SK-N-DZ (cell line): ENCODE measurements around the gene ALDH2.
"Not testable (repeated sequence)": the region's sequence is repeated elsewhere in the genome, so short reads cannot be mapped to it uniquely, and the experiment has no call there.

Experiments
- DNase-seq: peaks from one replicate; pipeline ENCODE4 v3.0.0-alpha.2; 2015; ENCODE audit warnings: low spot score

The ALDH2 gene

DNA sequence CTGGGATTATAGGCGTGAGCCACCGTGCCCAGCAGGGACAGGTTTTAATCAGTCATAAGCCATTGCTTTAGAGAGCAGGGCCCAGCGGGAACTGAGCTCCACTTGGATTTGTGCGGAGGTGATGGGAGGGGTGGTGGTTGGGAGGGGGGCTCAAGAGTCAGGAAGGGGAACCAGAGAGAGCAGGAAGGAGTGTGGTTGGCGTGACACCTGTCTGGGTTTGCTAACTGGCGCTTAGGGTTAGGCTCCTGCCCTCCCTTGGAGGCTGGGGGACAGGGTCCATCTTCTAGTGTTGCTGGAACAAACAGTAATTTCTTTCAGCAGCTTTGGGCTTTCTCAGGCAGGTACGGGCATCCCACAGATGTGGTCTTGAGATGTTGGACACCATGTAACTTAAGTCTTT lies 7.5 kb upstream of the ALDH2 start:
- no peak for DNase-seq

DNA sequence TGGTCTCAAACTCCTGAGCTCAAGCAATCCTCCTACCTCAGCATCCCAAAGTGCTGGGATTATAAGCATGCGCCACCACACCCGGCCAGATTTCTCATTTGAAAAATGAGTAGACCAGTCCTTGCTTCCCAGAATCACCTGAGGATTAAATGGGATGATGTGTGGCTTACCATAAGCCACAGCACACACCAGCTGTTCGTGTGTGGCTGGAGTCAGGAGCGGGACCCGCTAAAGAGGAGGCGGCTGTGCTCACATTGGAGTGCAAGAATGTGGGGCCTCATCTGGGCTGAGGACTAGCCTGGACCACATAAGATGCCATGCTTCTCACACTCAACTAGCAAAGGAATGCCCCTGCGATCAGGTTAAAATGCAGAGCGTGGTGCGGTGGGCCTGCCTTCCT lies 6.7 kb upstream of the ALDH2 start:
- DNase-seq: no peak

GRCh38 chr12:111761099-111761498 lies 5.6 kb upstream of the ALDH2 start:
- no peak for DNase-seq

GRCh38 chr12:111761706-111762105 lies 5.0 kb upstream of the ALDH2 start:
- no peak for DNase-seq

DNA sequence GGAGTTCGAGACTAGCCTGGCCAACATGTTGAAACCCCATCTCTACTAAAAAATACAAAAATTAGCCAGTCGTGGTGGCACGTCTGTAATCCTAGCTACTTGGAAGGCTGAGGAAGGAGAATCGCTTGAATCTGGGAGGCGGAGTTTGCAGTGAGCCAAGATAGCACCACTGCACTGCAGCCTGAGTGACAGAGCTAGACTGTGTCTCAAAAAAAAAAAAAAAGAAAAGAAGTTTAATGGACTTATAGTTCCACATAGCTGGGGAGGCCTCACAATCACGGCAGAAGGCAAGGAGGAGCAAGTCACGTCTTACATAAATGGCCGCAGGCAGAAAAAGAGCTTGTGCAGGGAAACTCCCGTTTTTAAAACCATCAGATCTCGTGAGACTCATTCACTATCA lies 3.2 kb upstream of the ALDH2 start:
- DNase-seq: not testable (repeated sequence)

GRCh38 chr12:111764120-111764821 lies 2.5 kb upstream of the ALDH2 start:
- DNase-seq: no peak

DNA sequence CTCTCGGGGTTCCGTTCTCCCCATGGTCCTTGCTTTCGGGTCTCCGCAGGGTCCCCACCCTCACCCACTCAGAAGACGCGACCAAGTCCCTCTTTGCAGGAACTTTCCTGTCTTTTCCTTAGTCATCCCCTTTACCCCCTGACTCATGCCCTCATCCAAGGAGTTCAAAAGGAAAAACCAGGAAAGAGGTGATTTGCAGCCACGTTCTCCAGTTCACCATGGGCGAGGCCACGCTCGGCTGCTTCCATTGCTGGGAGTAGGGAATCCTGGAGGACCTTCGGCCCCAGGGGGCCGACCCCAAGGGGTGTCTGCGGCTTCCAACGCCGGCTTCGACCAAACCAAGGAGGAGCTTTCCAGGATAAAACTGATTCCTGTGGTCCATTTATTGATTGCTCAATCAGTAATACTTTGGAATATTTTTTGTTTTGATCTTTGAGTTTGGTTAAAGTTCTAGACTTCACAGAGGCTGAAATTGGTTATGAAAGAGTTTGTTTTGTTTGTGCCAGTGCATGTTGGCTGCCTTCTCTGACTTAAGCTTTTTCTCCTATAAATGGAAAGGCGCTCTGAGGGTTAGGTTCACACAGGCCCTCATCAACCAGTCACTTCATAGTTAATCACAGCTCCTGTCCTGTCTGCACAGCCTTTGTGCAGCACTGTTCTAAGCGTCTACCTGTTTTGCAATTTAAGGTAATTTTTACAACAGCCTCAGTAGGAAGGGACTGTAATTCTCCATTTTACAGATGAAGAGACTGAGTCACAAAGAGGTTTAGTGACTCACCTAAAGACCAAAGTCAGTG lies 827 bp downstream of the ALDH2 start:
- peak; percentile 40 for DNase-seq

DNA sequence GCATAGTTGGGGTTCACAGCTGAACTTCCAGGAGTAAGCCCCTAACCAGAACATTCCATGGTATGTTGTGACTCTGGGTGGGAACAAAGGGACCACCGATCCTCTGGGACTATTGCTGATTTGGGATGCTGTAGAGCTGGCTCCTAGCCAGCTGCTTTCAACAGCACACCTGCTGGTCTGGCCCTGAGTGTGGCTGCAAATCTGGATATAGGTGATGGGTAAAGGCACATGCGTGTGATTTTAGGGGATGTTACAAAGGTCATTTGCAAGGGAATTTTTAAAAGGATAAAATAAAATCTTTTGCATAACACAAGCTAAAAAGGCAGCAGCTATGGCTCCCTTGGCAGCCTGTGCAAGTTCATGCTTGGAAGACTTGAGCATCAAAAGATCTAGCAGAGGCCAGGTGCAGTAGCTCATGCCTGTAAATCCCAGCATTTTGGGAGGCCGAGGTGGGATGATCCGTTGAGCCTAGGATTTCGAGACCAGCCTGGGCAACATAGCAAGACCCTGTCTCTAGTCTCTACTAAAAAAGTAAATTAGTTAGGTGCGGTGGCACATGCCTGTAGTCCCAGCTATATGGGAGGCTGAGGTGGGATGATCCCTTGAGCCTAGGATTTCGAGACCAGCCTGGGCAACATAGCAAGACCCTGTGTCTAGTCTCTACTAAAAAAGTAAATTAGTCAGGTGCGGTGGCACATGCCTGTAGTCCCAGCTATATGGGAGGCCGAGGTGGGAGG lies 1.6 kb downstream of the ALDH2 start:
- no peak for DNase-seq

GRCh38 chr12:111769599-111769998 lies 2.9 kb downstream of the ALDH2 start:
- DNase-seq: no peak

GRCh38 chr12:111773801-111774551 lies 7.2 kb downstream of the ALDH2 start:
- no peak for DNase-seq

- no peak for DNase-seq
These were observed 8.8 kb downstream of the ALDH2 start for GRCh38 chr12:111775205-111776193.

- DNase-seq: no peak
These were observed 10.2 kb downstream of the ALDH2 start for GRCh38 chr12:111776836-111777344.

DNA sequence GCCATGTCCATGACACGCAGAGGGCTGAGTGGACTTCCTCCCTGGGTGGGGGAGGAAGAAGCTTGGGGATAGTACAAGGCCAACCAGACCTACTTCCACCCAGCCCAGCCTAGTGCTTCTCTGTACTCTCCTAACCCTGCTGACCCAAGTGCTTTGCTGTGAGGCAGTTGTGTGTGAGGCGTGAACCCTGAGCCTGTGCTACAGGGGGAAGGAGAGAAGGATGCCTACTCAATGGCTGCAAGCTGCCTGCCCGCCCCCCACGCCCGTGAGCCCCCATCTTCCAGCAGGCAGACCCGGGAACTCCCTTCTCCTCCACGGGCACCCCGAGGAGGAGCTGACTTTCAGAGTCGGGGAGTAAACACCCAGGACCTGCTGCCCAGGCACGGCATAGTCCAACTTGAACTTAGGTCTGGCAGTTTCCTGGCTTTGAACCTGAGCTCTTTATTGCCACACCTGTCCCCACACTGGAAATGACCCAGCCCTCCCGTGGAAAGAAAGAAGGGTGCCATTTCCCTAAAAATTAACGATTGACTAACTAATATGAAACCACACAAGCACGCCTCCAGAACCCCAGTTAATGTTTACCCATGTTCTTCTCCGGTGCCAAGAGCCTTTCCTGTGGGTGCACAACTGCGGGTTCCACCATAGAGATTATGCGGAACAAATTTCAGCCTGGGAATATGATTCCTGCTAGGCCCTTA lies 10.8 kb downstream of the ALDH2 start:
- no peak for DNase-seq

DNA sequence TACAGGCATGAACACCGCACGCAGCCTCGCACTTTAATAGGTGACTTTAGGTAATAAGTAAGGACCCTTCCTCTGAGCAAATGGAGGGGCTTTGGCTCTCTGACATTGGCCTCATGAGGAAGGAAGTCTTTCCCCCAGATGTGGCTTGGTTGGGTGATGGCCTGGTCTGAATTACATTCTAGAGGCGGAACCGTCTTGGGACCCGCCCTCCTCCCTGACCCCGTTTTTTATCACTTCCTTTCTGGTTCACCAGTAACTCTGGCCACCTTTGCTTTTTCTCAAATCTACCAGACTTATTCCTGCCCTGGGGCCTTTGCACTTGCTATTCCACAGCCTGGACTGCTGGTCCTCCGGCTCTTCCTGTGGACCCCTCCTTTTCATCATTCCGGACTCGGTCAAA lies 13.4 kb downstream of the ALDH2 start:
- DNase-seq: no peak

DNA sequence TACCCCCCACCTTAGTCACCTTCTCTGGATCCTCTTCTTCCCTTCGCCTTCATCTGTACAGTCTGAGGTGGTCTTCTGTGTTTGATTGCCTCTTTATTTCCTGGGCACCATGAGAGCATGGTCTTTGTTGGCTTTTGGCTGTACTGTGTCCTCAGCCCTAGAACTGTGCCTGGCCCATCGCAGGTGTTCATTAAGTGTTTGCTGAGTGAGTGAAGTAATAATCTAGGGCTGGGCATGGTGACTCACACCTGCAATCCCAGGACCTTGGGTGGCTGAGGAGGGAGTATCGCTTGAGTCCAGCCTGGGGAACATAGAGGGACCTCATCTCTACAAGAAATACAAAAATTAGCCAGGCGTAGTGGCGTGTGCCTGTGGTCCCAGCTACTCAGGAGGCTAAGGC lies 13.9 kb downstream of the ALDH2 start:
- DNase-seq: no peak

DNA sequence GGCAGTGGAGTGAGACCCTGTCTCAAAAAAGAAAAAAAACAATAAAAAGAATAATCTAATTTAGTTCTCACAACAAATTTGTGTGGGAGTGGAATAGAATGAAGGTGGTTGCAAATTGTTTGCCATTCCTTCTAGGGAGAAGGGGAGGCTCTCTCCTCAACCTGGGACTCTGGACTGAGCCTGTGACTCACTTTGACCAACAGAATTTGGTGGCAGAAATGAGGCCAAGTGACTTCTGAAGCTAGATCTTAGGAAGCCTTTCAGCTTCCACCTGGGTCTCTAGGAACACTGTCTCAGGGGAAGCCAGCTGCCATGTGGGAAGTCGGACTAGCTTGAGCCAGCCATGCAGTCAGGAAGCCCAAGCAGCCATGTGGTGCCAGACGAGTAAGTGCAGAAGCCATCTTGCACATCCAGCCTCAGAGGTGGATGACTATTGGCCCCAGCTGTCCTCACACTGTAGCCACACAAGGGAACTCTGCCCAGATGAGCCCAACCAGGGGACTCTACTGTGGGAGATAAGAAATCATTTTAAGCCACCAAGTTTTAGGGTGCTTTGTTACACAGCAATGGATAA lies 14.4 kb downstream of the ALDH2 start:
- no peak for DNase-seq

DNA sequence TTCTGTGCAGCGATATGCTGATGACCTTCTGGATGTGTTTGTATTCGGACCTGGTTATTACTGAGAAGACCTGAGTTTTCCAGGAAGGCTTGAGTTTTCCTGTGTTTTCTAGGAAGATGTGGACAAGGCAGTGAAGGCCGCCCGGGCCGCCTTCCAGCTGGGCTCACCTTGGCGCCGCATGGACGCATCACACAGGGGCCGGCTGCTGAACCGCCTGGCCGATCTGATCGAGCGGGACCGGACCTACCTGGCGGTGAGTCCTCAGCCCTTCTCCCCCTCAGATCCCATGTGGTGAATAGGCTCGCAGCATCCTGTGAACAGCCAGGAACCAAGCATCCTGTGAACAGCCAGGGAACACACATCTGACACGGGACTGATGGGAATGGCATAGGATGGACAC lies 16.3 kb downstream of the ALDH2 start:
- no peak for DNase-seq

- no peak for DNase-seq
These were observed 18.2 kb downstream of the ALDH2 start for GRCh38 chr12:111784953-111785352.

DNA sequence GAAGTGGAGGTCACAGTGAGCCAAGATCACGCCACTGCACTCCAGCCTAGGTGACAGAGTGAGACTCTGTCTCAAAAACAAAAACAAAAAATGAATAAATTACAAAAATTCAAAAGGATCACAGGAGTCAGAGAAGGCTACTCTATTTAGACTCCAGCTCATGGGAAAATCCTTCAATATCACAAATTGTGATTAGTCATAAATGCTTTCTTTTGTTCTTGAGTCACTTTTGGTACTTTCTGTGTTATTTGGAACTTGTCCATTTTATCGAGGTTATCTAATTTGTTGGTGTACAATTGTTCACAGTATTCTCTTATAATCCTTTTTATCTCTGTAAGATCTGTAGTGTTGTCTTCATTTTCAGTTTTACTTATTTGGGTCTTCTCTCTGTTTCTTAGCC lies 18.9 kb downstream of the ALDH2 start:
- no peak for DNase-seq
